NCI-H82 treated with DMSO at 0.1 percent for 48 hours (cell line): ENCODE data around the gene SLC1A7.

ENCODE experiments used
- DNase-seq: peaks from one replicate; lab custom pipeline; 2025; ENCODE audit not compliant: unreplicated experiment; lab: John Stamatoyannopoulos, UW

The SLC1A7 gene

DNA sequence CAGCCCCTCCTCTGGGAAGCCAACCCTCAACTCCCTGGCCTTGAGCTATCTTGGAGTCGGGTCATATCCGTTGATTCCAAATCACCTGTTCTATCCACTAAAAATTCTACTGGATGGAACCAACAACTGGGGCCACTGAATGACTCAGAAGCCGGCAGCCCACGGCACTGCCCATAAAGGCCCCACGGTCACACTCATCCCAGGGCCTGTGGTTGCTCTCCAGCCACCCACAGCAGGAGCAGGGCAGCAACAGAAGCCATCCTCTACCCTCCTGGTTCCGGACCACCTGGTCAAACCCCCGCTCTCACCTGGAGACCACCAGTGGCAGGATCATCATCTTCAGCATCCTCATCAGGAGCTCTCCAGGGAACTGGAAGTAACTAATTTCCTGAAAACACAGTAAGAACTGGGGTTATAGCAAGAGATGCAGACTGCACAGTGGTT lies 8.4 kb downstream of the SLC1A7 start:
- no peak for DNase-seq

DNA sequence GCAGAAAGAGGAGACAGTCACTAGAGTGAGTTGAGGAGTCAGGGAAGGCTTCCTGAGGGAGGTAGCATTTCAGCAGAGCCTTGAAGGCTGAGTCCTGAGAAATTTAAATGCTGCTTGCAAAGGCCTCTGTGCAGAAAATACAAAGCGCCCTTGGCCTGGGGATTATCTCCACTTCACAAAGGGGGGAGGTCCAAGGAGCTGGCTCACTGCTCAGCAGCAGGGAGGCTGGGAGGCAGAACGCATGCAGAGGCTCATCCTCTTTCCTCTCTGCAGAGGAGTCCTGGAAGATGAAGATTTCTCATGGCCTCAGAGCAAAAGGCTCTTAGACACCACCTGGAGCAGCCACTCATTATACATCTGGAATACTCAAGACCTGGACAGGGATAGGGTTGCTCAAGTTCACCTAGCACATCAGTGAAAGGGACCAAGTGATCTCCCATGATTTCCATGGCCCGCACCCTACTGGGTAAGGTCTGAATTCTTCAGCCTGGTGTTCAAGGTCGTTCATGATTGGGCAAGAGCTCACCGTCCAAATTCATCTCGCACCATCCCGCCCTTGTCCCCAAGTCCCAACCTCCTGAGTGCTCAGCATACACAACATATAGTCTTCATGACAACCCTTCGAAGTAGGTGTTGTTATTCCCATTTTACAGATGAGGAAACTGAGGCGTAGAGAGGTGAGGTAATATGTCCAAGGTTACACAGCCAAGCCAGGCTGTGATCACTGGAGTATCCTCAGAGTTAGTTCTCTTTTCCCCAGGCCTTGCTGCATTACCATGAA lies 9.0 kb downstream of the SLC1A7 start:
- peak; percentile 56 for DNase-seq

DNA sequence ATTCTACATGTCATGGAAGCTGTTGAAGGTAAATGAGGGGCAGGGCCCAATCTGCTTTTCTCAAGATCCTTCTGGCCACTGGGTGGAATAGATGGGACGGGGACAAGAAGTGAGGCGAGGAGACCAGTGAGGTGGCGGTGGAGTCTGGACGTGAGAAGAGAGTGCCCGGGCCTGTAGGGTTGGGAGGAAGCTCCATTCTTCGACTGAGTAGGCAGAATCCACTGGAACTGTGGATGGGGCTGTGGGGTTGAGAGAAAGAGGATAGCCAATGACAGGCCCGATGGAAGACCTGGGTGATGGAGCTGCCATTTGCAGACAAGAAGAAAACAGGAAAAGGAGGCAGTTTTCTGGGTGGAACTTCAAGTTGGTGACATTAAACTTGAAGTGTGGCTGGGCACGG lies 10.3 kb downstream of the SLC1A7 start:
- no peak for DNase-seq

DNA sequence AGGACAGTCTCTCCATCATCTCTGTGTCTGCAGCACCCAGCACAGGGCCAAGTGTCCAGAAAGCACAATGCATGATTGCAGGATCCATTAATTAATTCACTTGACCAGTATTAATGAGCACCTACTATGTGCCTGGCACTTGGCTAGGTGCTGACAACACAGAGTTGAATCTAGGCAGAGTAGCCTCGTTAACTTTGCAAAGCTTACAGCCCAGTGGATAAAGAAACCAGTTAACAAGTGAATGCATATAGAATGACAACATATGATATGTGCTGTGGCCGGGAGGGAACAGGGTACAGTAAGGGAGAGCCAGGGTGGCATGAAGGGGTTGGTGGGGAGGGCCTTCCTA lies 10.9 kb downstream of the SLC1A7 start:
- no peak for DNase-seq

DNA sequence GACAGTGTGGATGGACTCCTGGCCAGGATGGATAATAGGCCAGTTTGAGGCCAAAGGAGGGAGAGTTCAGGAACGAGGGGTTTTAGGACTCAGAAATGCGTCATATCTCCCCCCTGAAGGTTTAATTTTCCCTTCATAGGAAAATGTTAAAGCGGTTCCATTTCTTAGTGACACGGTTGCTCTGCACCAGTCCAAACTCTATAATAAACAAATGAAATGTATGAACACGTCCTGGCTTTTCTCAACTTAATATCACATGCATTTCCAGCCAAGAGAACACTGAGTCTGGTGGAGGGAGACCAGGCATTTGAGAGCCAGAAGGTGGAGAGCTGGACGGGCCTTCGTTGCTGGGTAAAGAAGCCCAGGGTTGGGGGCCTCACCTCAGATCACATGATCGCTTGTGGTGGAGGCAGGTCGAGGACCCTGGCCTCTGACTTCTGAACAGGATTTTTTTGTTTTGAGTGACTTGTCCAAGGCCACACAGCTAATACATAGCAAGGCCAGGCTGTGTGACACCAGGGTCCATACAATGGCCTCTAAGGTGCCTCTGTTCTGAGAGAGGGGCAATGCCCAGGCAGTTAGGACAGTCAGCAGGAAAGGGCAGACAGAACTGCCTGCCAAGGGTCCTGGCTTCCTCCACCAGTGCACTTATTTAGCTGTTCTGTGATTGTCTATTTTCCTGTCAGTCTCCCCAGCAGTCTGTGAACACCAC lies 11.4 kb downstream of the SLC1A7 start:
- no peak for DNase-seq

DNA sequence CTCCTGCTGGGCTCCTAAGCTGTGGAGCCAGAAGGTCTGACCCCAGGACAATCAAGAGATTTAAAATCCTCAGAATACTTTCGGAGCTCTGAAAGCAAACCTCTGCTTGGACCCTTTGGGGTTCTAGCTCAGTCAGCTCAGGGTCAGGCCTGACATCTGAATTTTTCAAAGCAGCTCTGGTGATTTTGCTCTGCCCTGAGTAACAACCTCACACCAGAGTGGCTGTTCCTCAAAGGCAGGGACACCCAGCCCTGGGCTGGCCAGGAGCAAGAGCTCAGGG lies 11.9 kb downstream of the SLC1A7 start:
- no peak for DNase-seq

DNA sequence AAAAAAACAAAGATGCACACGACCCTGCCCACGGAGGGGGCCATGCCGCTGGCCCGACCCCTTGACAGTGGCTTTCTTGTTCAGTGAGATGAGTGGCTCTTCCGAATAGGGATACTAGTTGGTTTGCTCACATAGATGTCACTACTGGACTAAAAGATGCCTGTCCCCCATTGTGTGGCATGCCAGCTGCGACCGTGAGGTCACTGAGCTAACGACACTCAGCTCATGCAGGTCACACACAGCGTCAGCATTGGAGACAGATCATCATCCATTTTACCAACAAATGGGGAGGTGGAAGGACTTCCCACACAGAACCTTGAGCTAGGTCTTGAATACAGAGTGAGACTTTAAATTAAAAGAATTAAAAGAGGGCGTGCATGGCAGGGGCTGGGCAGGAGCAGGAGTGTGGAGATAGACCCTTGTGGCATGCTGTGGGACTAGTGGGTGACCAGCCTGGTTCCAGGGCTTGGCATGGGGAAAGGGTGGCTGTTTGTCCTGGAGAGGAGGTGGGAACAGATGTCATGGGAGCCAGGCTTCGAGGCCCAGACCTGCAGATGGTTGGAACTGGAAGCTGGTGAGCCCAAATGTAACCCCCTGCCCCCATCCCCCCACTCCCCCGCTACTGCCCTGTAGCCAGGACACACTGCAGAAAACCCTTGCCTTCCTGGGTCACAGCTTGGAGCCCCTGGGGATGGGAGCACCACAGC lies 12.4 kb downstream of the SLC1A7 start:
- DNase-seq, result no peak

DNA sequence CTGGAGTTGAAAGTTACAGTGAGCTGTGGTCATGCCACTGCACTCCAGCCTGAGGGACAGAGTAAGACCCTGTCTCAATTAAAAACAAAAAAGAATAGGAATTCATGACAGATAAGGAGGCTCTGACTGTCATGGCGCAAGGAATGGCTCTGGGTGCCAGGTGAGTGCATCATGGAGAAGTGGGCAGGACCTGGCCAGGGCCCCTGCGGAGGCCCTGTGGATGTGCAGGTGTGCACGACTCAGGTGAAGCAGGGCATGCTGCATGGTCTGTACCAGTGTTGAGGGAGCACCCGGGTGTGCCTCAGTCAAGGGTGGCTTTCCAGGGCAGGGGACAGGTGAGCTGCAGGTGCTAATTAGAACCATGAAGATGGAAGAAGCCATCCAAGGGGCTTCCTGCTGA lies 14.0 kb downstream of the SLC1A7 start:
- no peak for DNase-seq

DNA sequence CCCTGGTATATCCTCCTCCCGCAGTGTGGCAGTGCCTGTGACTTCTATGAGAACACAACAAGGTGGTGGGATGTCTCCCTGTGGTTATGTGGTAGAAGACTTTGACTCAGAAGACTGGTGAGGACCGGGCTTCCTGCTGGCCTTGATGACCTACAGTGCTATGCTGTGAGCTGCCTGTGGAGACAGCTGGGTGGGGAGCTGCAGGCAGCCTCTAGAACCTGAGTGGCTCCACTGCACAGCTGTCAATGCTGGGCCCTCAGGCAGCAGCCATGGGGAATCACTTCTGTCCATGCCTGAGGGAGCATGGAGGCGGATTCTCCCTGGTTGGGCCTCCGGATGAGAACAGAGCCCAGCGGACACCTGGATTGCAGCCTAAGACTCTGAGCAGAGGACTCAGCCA lies 14.9 kb downstream of the SLC1A7 start:
- DNase-seq, result no peak

DNA sequence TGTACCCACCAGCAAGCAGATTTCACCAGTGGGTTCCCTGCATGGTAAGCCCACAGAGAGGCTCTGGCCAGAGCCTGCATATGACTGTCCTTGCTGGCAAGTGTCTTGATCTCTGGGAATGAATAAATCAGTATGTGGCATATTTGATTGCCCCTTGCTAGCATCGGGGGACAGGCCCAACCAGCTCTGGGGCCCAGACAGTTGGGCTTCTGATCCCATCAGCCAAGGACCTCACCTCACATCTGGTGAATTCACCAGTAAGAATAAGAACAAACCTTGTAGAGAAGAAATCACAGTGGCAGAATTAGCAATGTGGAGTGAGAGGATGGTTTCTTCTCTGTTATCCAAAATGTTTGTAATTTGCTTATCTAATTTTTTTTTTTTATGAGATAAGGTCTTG lies 15.9 kb downstream of the SLC1A7 start:
- DNase-seq, result no peak

DNA sequence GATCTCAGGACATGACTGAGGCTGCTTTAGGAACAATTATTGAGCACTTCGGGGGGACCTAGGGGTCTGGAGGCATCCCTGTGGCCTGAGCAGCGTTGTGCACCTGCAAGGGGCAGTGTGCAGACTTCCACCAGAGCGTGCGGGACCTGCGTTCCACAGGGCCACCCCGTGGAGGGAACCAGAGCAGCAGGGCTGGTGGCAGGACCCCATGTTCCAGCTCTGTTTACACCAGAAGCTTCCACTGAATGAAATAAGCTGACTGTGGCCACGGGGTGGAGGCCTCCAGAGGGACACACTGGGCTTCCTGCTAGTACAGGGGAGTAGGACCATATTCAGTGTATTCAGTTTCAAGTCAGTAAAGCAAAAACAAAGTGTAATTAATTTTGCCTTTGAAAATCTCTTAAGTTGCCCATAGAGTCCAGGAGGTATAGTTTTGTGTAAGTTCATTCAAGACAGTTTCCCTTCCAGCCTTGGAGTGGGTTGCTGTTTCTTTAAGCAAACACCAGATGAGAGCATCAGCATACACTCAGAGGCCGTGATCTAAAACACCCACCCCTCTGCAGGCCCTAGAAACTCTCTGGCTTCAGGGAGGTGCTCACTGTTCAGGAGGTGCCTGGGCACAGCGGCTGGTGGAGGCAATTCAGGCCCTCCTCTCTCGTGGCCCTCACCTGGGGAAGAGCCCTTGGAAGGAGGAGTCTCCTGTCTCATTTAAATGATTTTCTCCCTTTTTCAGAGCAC lies 16.6 kb downstream of the SLC1A7 start:
- no peak for DNase-seq

DNA sequence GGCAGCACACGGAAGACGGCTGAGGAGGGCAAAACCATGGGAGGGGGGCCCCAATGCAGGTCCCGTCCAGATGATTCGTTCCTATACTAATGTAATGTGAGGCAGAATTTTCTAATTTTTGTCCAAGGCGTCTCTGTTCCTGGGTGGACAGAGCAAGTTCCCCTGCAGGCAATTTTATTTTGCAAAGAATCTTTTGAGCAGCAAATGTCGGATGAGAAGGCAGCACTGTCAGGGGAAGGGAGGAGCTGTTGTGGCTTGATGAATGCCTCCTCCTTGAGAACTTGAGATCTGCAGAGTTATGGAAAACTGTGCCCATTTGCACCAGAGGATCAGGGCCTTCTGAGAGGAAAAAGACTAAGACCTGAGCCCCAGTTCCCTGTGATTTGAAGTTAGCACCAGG lies 17.3 kb downstream of the SLC1A7 start:
- no peak for DNase-seq

DNA sequence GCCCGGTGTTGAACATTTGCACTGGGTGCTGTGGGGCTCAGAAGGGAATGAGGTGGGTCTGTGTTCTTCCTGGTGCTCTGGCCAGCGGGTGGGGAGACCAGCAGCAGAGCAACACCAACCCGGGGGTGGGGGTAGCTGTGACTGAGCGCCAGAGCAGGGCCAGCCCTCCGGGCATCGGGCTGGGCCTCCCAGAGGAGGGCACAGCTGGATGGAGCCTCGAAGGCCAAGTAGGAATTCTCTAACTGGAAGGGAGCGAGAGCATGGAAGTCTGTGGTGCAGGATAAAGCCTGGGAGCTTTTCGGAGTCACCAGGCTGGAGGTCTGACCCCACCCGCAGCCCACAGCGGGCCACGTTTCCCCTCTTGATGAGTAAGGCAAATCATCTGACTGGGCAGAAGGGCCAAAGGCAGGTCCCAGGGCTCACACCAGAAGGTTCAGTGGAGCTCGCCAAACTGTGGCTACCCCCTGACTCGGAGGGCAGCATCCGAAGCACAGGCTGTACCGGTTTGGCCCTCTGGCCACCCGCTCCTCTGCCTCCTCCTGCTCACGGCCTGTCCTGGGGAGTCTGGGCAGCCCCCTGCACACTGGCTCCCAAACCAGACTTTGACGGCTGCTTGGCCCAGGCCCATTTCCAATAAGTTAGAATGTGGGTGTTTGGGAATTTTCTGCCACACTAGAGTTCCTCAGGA lies 18.8 kb downstream of the SLC1A7 start:
- DNase-seq, result no peak

DNA sequence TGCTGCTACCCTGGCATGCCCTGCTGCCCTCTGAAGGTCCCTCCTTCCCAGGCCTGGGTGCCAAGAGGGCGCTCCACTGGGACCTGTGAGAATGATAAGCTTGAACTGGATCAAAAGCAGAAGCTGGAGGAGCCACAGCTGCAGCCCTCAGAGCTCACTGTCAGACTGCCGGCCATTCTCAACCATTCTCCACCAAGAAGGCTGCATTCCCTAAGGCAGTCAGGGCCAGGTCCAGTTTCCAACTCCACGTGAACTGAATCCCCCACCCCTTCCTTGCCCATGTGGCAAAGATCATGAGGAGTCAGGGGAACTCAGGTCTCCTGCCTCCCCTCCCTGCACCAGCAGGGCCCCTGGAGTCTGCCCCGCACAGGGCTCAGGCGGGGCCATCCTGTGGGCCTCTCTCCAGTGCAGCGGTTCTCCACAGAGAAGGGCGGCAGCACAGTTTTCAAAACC lies 19.5 kb downstream of the SLC1A7 start:
- DNase-seq, result no peak

DNA sequence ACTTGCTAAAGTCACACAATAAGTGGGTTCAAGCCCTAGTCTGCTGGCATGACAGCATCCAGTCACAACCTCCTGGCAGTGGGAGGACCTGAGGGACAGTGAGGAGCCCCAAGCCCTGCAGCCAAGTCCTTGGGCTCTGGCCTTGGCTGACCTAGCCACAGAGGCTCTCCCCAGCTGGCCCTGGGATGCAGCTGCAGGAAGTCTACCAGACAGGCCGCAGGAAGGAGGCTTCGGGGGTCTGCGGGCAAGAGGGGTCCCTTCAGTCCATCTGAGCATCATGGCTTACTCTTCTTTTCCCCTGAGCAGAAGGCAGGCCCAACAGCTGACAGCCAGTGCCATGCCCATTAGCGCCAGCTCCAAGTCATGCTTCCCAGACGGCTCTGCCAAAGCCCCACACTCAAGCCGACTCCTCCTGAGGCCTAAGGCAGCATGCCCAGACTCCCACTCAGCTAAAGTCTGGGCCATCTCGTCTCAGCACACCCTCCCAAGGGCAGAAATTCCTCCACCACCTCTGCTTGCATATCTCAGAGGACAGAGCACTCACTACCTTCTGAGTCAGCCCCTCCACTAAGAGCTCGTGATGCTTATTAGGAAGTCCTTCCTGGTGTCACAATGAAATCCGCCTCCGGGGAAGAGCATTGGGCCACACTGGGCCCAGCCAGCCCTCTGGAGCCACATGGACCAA lies 20.1 kb downstream of the SLC1A7 start:
- DNase-seq, result no peak

DNA sequence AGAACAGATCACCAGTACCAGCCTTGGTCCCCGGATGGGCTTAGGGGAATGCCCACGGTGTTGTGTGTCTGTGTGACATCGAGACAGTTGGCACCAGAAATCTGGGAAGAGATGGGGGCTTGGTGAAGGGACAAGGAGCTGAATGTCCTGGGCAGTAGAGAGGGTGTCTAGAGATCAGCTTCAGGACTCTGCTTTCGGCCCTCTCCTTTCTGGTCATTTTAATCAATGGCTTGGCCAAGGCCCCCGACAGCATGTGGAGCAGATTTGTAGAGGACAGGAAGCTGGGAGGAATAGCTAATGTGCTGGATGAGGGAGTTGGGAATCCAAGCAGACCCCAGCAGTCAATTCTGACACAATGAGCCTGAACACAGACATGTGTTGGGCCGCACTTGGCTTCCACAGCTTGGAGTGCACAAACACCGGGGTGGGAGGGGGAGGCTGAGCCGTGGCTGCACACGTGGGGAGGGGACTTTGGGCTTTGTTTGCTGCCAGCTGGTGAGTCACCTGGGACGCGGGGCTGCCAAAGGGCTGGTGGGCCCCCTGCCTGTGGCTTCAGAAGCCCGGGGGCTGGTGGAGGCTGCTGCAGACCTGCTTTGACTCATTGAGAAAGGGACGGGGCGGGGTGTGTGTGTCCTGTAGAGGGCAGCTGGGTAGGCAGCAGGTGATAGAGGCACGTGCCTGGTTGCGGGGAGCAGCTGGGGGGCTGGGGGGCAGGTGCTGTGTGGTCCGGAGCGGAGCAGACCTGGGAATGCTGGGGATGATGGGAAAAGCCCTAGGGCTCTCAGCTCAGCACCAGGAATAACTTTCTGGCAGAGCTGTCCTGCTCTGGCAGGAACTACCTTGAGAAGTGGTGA lies 20.9 kb downstream of the SLC1A7 start:
- DNase-seq, result peak; percentile 46

DNA sequence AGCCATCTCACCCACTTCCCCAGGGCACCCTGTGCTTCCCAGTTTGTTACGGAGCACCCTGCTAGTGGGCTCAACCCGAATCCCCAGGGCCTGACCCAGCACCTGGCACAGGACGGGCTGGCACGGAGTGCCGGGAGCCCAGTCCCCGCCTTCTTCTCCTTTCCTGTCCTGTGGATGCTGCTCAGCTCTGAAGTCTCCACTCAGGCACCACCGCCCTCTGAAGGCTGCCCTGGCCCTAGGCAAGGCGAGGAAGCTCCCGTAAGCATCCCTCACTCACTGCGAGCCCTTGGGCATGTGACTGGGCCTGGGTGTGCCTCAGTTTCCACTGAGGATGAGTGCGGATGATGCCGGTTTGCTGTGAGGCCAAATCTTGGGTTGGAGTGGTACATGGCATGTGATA lies 21.8 kb downstream of the SLC1A7 start:
- DNase-seq, result no peak

DNA sequence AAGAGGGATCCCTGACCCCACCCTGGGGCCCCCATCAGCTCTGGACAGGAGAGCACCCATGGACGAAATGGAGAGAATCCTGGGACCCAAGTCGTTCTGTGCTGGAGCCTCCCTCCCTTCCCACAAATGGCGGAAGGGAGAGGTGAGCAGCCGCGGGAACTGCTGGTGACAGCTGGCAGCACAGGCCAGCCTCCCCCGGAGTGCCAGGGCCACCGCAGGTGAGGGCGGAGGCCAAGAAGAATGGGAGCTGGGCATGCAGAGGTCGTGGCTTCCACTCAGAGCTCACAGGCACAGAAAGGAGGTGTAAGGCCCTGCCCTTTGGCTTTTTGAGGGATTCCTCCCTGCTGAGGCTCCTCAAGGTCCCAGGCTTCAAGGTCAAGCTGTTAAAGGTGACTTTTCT lies 24.6 kb downstream of the SLC1A7 start:
- no peak for DNase-seq

DNA sequence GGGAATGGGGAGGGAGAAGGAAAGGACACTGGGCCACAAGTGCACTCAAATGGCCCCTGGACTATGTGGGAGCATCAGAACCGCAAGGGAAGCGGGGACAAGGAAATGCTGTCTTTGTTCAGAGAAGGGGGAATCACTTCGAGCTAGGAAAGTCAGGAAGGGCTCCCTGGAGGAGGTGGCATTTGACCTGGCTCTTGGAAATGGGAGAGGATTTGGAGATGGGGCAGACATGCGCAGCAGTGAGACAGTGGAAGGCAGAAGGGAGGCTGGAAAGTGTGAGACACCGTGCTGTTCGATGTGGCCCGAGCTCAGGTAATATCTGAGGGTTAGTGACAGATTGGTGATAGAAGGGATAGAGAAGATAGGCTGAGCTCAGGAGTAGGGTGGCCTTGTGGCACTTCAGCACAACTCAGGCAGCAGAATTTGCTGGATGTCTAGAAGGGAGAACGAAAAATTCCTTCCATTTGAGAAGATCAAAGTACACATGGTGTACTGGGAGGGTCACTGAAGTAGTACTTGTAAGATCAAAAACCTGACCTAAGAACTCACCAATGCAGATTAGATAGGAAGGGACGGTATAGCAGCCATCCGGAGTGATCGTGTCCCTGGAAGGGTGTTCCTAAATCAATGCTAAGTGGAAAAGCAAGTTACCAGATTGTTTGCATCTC lies 25.4 kb downstream of the SLC1A7 start:
- no peak for DNase-seq
